SK-MEL-5 (cell line): ENCODE results near the gene WDR48. TPM values are rescaled to one million over a fixed set of nuclear protein-coding genes. Genes with fewer than 3 reads are reported as not detected.

Source experiments
- DNase-seq: peaks from one replicate; pipeline ENCODE4 v3.0.0-alpha.2; 2016; ENCODE audit warnings: low read depth, low spot score
- in situ Hi-C: cut with HindIII; loops from 2 replicates; pipeline ENCODE4 v1.10.0; 2016; ENCODE audit warnings: low sequenced_read_pairs, high pct_unique_total_duplicates, low pct_unique_long_range_greater_than_20kb
- total RNA-seq: library from RNA; depleted of rRNA; stranded (reverse); fragments of >200 nt; shearing (Covaris generic); gene quantifications from 2 replicates; pipeline ENCODE4 v1.2.3, GENCODE V29; 2014

WDR48 gene
- total RNA-seq, 1 experiment from 2014 or later, result 31.0 TPM

GRCh38 chr3:39096775-39097174, 45.0 kb downstream of the WDR48 start:
- in situ Hi-C loops, result no loop called here
- DNase-seq, result peak; percentile 85

DNA sequence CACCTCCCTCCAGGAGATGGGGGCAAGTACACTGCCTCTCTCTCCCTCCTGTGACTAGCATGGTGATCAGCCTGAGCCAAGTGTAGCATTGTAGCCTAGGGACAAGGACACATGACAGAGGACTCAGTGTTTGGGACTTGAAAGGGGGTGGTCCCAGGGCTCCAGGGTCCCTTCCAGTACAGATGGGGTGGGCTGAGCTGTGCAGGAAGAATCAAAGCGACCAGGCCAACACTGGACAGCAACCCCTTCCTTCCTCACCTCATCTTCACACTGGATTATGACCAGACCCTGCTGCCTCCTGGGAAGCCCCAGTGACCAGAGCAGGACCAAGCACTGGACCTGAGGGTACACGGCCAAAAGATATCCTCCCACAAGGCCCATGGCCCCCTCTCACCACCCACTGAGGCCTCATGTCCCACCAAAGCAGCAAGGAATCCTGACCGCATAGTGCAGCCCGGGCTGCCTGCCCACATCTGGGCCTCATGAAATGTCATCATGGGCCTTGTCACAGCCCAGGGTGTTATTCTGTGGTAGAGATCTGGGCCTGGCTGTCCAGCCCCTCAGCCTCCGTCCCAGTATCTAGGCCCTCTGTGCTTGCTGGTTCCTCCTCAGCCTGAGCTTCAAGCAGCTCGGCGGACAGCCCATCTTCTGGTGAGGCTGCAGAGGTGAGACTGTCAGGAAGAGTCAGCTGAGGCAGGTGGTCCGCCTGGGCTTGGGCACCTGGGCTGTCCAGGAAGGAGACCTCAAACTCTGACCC, 46.1 kb downstream of the WDR48 start:
- no peak for DNase-seq
- in situ Hi-C loops, result no loop called here

DNA sequence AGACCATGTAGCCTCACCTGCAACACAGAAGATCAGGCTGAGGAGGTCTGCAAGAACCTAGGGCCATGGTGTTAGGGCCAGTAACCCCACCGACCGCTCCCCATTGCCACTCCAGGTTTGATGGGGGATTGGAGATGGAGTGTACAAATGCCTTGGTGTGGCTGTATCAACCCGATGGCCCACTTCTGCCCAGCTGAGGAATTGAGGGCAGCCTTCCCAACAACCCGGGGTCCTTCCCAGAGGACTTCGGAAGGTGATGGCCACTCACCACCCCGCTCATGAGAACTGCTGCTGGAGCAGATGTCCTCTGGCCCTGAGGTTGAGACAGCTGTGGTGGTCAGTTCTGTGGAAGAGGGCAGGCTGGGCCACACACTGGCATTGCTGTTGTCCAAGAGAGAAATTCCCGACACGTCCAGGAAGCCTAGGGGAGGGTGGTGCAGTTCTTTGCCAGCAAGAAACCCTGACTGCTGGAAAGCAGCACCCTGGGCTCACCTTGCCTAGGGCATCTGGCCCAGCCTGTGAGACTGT, 46.7 kb downstream of the WDR48 start:
- in situ Hi-C loops, result no loop called here
- no peak for DNase-seq

GRCh38 chr3:39099242-39099641, 47.4 kb downstream of the WDR48 start:
- in situ Hi-C loops, result no loop called here
- DNase-seq, result no peak

DNA sequence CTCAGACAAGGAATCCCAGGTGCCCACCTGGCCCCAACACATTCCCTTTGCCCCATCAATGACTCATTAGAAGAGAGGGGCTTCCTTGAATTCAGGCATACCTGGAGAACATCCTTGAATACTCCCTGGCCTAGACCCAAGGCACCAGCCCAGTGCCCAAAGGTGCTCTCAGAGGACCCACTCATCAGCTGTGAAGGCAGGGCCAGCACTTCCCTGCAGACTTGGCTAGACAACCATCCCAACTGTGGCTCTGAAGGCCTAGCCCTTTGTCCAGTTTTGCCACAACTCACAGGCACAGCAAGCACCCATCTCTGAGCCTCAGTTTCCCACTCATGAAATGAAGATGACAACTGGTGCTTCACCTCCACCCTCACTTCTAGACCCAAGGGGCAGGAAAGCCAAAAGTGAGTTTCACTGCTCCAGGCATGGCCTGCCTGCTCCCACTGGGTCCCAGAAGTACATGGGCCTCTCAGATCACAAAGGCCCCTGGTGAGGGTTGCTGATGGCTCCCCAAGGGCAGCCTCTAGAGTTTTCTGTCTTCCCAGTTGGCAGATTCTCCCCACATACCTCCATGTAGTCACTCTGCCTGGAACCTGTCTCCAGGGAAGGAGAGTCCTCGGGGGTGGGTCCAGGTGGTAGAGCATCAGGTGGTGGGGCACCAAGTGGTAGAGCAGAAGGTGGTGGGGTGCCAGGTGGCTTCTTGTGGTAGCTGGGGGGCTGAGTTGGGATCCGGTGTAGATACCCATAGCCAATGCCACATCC, 48.1 kb downstream of the WDR48 start:
- DNase-seq, result no peak
- in situ Hi-C loops, result loop anchor here (25.0 kb wide), 1 partner anchor 187 kb away; the partner anchor contains the start of gene CX3CR1

- in situ Hi-C loops, result loop anchor here (25.0 kb wide), 1 partner anchor 187 kb away; the partner anchor contains the start of gene CX3CR1
- no peak for DNase-seq
Measured at GRCh38 chr3:39100500-39100886, 48.7 kb downstream of the WDR48 start.

GRCh38 chr3:39101022-39101689, 49.3 kb downstream of the WDR48 start:
- in situ Hi-C loops, result loop anchor here (25.0 kb wide), 1 partner anchor 186 kb away; the partner anchor contains the start of gene CX3CR1
- DNase-seq, result peak; percentile 66

- in situ Hi-C loops, result loop anchor here (25.0 kb wide), 1 partner anchor 185 kb away; the partner anchor contains the start of gene CX3CR1
- no peak for DNase-seq
Measured at GRCh38 chr3:39102504-39103323, 50.9 kb downstream of the WDR48 start.

GRCh38 chr3:39103324-39103693, 51.5 kb downstream of the WDR48 start:
- in situ Hi-C loops, result loop anchor here (25.0 kb wide), 1 partner anchor 184 kb away; the partner anchor contains the start of gene CX3CR1
- DNase-seq, result no peak

DNA sequence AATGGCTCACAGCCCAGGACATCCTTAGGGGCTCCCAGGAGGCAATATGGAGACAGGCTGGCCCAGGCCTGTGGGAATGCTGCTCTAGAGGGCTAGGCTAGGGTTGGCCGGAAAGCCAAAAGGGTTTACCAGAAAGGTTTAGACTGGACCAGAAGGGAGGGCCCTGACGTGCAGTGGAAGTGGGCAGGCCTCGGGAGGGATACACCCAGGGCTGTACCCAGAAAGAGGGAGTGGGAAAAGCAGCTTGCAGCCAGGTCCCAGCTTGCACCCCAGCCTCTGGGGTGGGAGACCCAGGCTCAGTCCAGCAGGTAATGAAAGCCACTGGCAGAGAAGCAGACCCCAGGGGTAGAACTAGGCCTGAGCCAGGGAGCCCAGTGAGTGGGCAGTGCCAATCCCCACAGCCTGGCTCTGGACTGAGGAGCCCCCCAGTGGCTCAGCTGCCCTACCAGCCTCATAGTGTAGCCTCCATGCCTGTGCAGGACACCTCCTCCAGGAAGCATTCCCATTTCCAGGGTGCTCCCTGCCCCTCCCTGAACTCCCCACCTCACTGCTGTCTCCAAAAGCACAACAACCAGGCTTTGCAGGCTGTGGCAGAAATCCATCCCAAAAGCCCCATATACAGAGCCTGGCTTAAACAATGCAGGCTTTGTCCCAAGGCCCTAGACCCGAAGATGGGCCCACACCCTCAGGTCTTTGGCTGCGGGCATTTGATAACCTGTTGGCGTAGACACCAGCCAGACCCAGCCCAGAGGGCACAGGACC, 52.2 kb downstream of the WDR48 start:
- DNase-seq, result no peak
- in situ Hi-C loops, result loop anchor here (25.0 kb wide), 1 partner anchor 183 kb away; the partner anchor contains the start of gene CX3CR1

GRCh38 chr3:39104961-39105686, 53.3 kb downstream of the WDR48 start:
- in situ Hi-C loops, result loop anchor here (25.0 kb wide), 1 partner anchor 182 kb away; the partner anchor contains the start of gene CX3CR1
- DNase-seq, result no peak

GRCh38 chr3:39105687-39106063, 53.9 kb downstream of the WDR48 start:
- in situ Hi-C loops, result loop anchor here (25.0 kb wide), 1 partner anchor 182 kb away; the partner anchor contains the start of gene CX3CR1
- no peak for DNase-seq

DNA sequence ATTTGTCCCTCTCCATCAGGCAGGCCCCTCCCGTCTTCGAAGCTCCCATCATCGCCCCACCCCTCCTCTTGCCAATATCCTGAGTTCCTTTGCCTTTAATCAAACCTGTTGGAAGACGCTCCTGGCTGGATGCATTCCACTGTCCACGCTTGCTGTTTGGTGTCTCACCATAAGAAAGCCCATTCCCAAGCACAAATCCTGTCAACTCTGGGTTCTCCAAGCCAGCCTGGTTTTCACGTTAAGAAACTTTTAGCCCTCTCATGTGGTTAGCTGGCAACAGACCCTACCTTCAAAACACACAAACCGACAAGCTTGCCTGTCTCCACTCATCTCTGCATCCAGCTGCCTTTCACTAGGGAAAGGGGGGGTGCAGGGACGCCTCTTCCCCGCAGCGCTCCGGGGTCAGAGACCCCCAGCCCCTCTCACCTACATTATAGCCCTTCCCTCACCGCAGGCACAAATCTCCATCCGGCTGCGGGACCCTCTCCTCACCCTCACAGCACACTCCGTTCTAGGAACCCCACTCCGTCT, 54.5 kb downstream of the WDR48 start:
- peak; percentile 8 for DNase-seq
- in situ Hi-C loops, result loop anchor here (25.0 kb wide), 1 partner anchor 181 kb away; the partner anchor contains the start of gene CX3CR1

DNA sequence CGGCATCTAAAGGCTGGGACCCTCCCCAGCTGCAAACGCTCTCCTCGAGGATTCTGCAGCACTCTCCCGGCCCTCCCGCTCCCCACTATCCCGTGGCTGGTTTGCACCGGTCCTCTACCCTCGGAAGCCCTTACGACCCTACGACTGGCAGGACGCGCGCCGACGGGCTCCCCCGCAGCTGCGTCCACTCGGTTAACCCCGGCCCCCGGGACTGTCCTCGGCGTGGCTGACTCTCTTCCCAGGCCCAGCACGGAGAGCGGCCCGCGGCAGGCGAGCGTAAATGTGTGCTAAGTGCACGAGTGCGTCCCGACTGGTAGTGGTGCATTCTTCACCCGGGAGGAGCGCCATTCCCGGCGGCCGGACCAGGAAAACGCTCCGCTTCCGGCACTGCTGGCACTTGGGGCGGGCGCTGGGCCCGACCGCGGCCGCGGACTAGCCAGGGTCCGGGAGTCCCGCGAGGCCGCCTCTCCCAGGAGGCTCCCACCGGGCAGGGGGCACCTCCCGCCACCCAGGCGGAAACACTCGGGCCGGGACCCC, 55.1 kb downstream of the WDR48 start:
- in situ Hi-C loops, result loop anchor here (25.0 kb wide), 1 partner anchor 180 kb away; the partner anchor contains the start of gene CX3CR1
- DNase-seq, result peak; percentile 34
